ENCODE results near the gene YPEL2. TPM values are rescaled to one million over a fixed set of nuclear protein-coding genes. Genes with fewer than 3 reads are reported as not detected.

Gene YPEL2
- total and polyA plus RNA-seq, 7 experiments from 2014 or later, result 10.6 to 52.0 (median 38.4) TPM

DNA sequence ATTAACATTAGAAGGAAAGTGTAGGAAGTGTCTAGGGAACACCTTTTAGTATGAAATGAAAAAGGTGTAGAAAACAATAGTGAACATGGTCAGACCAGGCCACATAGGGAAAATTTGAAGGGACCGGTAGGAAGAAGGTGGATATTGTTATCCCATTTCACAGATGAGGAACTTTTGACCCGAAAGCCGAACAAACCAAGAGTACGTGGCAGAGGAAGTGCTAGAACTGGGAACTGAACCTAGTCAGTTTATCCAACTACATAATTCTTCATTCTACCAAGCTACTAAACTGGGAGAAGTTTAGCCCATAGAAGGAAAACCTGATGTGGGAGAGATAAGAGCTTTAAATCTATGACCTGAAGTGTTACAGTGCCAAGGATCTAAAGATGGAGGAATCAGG, 43.2 kb downstream of the YPEL2 start:
- Mint-ChIP-seq H3K27ac (peak overlapping the region; percentile 60 to 92 (median 86)), H3K4me1 (peaks cover 51 to 87% (median 74%) of the 10 kb centered on the region in 7 donors), H3K4me3 (peak overlapping the region in 8 of 10 donors; percentile 51 to 85 (median 68)), H3K36me3 (peaks cover 0 to 19% (median 5%) of the 10 kb centered on the region in 5 donors), H3K9me3 (peaks cover 0 to 4% (median 0%) of the 10 kb centered on the region in 11 donors), H3K27me3 (no peaks in the 10 kb centered on the region)
- Histone ChIP-seq H3K9me3 (ENCODE audit: control insufficient read depth in 2 of 3, low read length in 3 of 3) (no peaks in the 10 kb centered on the region), H3K27me3 (ENCODE audit: control insufficient read depth in 2 of 2, insufficient read depth in 2 of 2, low read length in 2 of 2) (no peaks in the 10 kb centered on the region), H3K4me3 (ENCODE audit: low read length) (no peak overlapping the region), H3K27ac (ENCODE audit: low read depth, low read length) (no peak overlapping the region), H3K4me1 (ENCODE audit: control insufficient read depth in 2 of 2, insufficient read depth in 2 of 2, low read length in 2 of 2) (peaks cover 0 to 49% of the 10 kb centered on the region in 2 donors), H3K36me3 (ENCODE audit: control insufficient read depth in 2 of 3, insufficient read depth in 3 of 3, low read length in 3 of 3) (no peaks in the 10 kb centered on the region)
- ChIA-PET CTCF (interaction anchor here (1.3 to 1.6 kb wide), 2 partner anchors 8 to 64 kb away, joined by 4 read pairs; no protein-coding TSS in a partner anchor), POLR2A (interaction anchor here (1.4 to 2.1 kb wide), 5 partner anchors 10 to 45 kb away, joined by 4 to 17 read pairs (median 6); no protein-coding TSS in a partner anchor)
- intact Hi-C loops (cut with micrococcal nuclease), result loop anchor here in 1 of 2 donors (2.0 kb wide), 1 partner anchor 14 kb away; no protein-coding TSS in a partner anchor
- ATAC-seq, result no peak
- DNase-seq, result no peak

DNA sequence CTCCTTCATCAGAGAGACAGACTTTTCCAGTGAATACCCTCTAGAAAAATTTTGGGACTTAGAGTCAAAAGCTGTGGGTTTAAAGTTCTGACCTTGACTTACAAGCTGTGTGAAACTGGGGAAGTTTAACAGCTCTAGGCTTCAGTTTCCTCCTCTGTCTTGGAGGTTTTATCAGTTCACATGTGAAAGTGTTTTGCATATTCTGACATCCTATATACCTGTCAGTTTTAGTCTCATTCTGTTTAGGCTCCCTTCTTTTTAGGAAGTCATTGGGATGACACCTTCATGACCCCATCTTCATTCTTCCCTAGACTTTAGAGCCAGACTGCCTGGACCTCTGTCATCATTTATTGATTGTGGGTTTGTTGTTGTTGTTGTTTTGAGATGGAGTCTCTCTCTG, 44.4 kb downstream of the YPEL2 start:
- Mint-ChIP-seq H3K36me3 (peaks cover 0 to 17% (median 7%) of the 10 kb centered on the region in 5 donors), H3K27me3 (no peaks in the 10 kb centered on the region), H3K4me1 (peaks cover 46 to 85% (median 75%) of the 10 kb centered on the region in 7 donors), H3K27ac (peak overlapping the region in 4 of 9 donors; percentile 6 to 91 (median 82)), H3K9me3 (peaks cover 0 to 4% (median 0%) of the 10 kb centered on the region in 11 donors), H3K4me3 (no peak overlapping the region)
- H3K4me3 ChIP-seq (ENCODE audit: low read length), result no peak overlapping the region
- no peaks in the 10 kb centered on the region for H3K9me3 ChIP-seq (ENCODE audit: control insufficient read depth in 2 of 3, low read length in 3 of 3)
- DNase-seq (no peak), ATAC-seq (no peak)
- H3K27me3 ChIP-seq (ENCODE audit: control insufficient read depth in 2 of 2, insufficient read depth in 2 of 2, low read length in 2 of 2), result no peaks in the 10 kb centered on the region
- ChIA-PET CTCF (no interaction called here), POLR2A (interaction anchor here (1.1 to 2.0 kb wide), 6 partner anchors 9 to 46 kb away, joined by 4 to 9 read pairs (median 6); no protein-coding TSS in a partner anchor)
- no peaks in the 10 kb centered on the region for H3K36me3 ChIP-seq (ENCODE audit: control insufficient read depth in 2 of 3, insufficient read depth in 3 of 3, low read length in 3 of 3)
- H3K27ac ChIP-seq (ENCODE audit: low read depth, low read length), result no peak overlapping the region
- H3K4me1 ChIP-seq (ENCODE audit: control insufficient read depth in 2 of 2, insufficient read depth in 2 of 2, low read length in 2 of 2), result peaks cover 0 to 53% of the 10 kb centered on the region in 2 donors
- intact Hi-C loops (cut with micrococcal nuclease), result loop anchor here in 1 of 2 donors (2.0 kb wide), 1 partner anchor 15 kb away; no protein-coding TSS in a partner anchor

DNA sequence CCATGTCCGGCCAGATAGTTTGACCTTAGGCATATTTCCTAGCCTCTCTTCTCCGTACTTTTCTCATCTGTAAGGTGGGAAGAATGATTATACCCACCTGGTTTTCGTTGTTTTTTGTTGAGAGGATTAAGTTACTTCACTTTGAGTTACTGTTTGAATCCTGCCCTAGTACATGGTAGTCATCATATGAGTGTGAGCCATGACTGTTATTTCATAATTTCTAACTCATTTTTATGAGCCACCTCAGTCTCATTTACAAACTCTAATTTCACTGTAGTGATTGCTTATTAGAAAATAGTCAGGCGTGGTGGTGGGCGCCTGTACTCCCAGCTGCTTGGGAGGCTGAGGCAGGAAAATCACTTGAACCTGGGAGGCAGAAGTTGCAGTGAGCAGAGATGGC, 45.1 kb downstream of the YPEL2 start:
- Histone ChIP-seq H3K4me3 (ENCODE audit: low read length) (no peak overlapping the region), H3K4me1 (ENCODE audit: control insufficient read depth in 2 of 2, insufficient read depth in 2 of 2, low read length in 2 of 2) (peaks cover 0 to 54% of the 10 kb centered on the region in 2 donors), H3K36me3 (ENCODE audit: control insufficient read depth in 2 of 3, insufficient read depth in 3 of 3, low read length in 3 of 3) (no peaks in the 10 kb centered on the region), H3K27ac (ENCODE audit: low read depth, low read length) (no peak overlapping the region), H3K27me3 (ENCODE audit: control insufficient read depth in 2 of 2, insufficient read depth in 2 of 2, low read length in 2 of 2) (no peaks in the 10 kb centered on the region), H3K9me3 (ENCODE audit: control insufficient read depth in 2 of 3, low read length in 3 of 3) (no peaks in the 10 kb centered on the region)
- ATAC-seq (no peak), DNase-seq (no peak)
- Mint-ChIP-seq H3K27ac (peak overlapping the region in 1 of 9 donors; percentile 22), H3K27me3 (no peaks in the 10 kb centered on the region), H3K9me3 (peaks cover 0 to 4% (median 0%) of the 10 kb centered on the region in 11 donors), H3K4me1 (peaks cover 42 to 85% (median 76%) of the 10 kb centered on the region in 7 donors), H3K36me3 (peaks cover 0 to 17% (median 7%) of the 10 kb centered on the region in 5 donors), H3K4me3 (peak overlapping the region in 1 of 10 donors; percentile 17)
- ChIA-PET POLR2A (interaction anchor here (1.1 to 1.8 kb wide), 2 partner anchors 16 to 47 kb away, joined by 4 to 6 read pairs; no protein-coding TSS in a partner anchor), CTCF (interaction anchor here (1.3 kb wide), 1 partner anchor 47 kb away, joined by 8 read pairs; no protein-coding TSS in a partner anchor)
- intact Hi-C loops (cut with micrococcal nuclease), result no loop called here

DNA sequence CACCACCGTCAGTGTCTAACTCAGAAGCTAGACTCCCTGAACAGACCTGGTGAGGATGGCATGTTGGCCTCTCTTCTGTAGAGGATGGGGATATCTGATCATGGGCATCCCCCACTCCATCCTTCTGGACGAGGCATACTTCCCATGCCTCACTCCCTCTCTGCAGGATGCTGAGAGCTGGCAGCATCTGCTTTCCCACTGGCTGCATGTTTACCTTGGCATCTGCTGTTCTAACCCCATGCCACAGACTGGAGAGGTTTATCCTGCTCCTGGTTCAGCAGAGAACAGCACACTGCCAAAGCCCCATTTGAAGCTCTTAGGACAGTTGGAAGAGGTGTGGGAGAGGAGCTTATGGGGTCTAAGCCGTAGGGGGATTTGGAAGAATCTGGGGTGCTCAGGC, 46.0 kb downstream of the YPEL2 start:
- H3K4me1 Mint-ChIP-seq, result peaks cover 33 to 83% (median 71%) of the 10 kb centered on the region in 7 donors
- H3K4me1 ChIP-seq (ENCODE audit: control insufficient read depth in 2 of 2, insufficient read depth in 2 of 2, low read length in 2 of 2), result peaks cover 0 to 45% of the 10 kb centered on the region in 2 donors
- peaks cover 0 to 4% (median 0%) of the 10 kb centered on the region in 11 donors for H3K9me3 Mint-ChIP-seq
- peak overlapping the region in 1 of 9 donors; percentile 25 for H3K27ac Mint-ChIP-seq
- H3K9me3 ChIP-seq (ENCODE audit: control insufficient read depth in 2 of 3, low read length in 3 of 3), result no peaks in the 10 kb centered on the region
- no peaks in the 10 kb centered on the region for H3K36me3 ChIP-seq (ENCODE audit: control insufficient read depth in 2 of 3, insufficient read depth in 3 of 3, low read length in 3 of 3)
- POLR2A ChIA-PET, result interaction anchor here (0.5 to 1.4 kb wide), 3 partner anchors 8 to 45 kb away, joined by 3 to 5 read pairs (median 4); no protein-coding TSS in a partner anchor
- H3K4me3 ChIP-seq (ENCODE audit: low read length), result no peak overlapping the region
- DNase-seq, result no peak
- no peak overlapping the region for H3K27ac ChIP-seq (ENCODE audit: low read depth, low read length)
- no peaks in the 10 kb centered on the region for H3K27me3 ChIP-seq (ENCODE audit: control insufficient read depth in 2 of 2, insufficient read depth in 2 of 2, low read length in 2 of 2)
- H3K36me3 Mint-ChIP-seq, result peaks cover 0 to 16% (median 7%) of the 10 kb centered on the region in 5 donors
- CTCF ChIA-PET, result interaction anchor here (1.3 kb wide), 1 partner anchor 48 kb away, joined by 8 read pairs; no protein-coding TSS in a partner anchor
- H3K4me3 Mint-ChIP-seq, result no peak overlapping the region
- H3K27me3 Mint-ChIP-seq, result no peaks in the 10 kb centered on the region
- ATAC-seq, result no peak
- intact Hi-C loops (cut with micrococcal nuclease), result no loop called here

DNA sequence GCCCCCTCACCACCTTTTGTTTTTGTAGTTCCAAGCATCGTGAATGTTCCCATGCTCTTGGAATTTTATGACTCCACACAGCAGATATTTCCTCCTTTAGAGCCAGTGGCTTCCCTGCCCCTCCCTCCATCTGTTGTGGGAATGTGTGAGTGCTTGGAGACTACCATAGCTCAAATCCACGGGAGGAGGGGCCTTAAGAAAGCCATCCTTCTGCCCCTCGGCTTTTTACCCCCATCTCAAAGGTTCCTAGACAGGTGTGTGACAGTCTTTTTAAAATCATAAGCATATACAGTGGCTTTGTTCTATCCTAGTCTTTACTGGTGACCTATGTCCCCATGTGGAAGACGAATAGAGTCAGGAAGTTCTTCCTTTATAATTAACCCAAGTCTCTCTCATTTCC, 47.2 kb downstream of the YPEL2 start:
- no peak overlapping the region for H3K27ac Mint-ChIP-seq
- ATAC-seq (no peak), DNase-seq (no peak)
- ChIA-PET POLR2A (interaction anchor here (0.7 to 1.8 kb wide), 2 partner anchors 9 to 16 kb away, joined by 4 to 8 read pairs; no protein-coding TSS in a partner anchor), CTCF (no interaction called here)
- H3K4me1 ChIP-seq (ENCODE audit: control insufficient read depth in 2 of 2, insufficient read depth in 2 of 2, low read length in 2 of 2), result peaks cover 0 to 33% of the 10 kb centered on the region in 2 donors
- H3K27me3 Mint-ChIP-seq, result no peaks in the 10 kb centered on the region
- peaks cover 20 to 72% (median 60%) of the 10 kb centered on the region in 7 donors for H3K4me1 Mint-ChIP-seq
- no peaks in the 10 kb centered on the region for H3K36me3 ChIP-seq (ENCODE audit: control insufficient read depth in 2 of 3, insufficient read depth in 3 of 3, low read length in 3 of 3)
- H3K27me3 ChIP-seq (ENCODE audit: control insufficient read depth in 2 of 2, insufficient read depth in 2 of 2, low read length in 2 of 2), result no peaks in the 10 kb centered on the region
- H3K9me3 ChIP-seq (ENCODE audit: control insufficient read depth in 2 of 3, low read length in 3 of 3), result no peaks in the 10 kb centered on the region
- no peak overlapping the region for H3K4me3 ChIP-seq (ENCODE audit: low read length)
- no peak overlapping the region for H3K27ac ChIP-seq (ENCODE audit: low read depth, low read length)
- intact Hi-C loops (cut with micrococcal nuclease), result no loop called here
- H3K9me3 Mint-ChIP-seq, result peaks cover 0 to 4% (median 0%) of the 10 kb centered on the region in 11 donors
- peaks cover 0 to 11% (median 7%) of the 10 kb centered on the region in 5 donors for H3K36me3 Mint-ChIP-seq
- H3K4me3 Mint-ChIP-seq, result no peak overlapping the region

DNA sequence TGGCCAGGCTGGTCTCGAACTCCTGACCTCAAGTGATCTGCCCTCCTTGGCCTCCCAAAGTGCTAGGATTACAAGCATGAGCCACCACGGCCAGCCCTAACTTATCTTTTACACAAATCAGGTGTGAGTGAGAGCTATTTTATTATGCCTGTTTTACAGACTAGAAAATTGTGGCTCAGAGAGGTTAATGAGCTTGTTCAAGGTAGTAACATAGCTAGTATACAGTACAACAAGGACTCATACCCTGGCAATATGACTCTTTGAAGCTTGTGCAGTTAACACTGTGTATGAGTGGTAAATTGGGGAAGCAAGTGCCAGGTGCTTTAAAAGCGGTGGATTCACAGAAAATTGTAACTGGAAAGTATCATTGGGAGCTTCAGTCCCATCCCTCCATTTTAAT, 49.0 kb downstream of the YPEL2 start:
- POLR2A ChIA-PET, result interaction anchor here (0.6 to 2.6 kb wide), 6 partner anchors 9 to 57 kb away, joined by 3 to 9 read pairs (median 6); no protein-coding TSS in a partner anchor
- no peak for ATAC-seq
- intact Hi-C loops (cut with micrococcal nuclease), result no loop called here

More for the DNA sequence above, 49.0 kb downstream of the YPEL2 start:
- H3K27me3 Mint-ChIP-seq, result no peaks in the 10 kb centered on the region
- no peak overlapping the region for H3K27ac ChIP-seq (ENCODE audit: low read depth, low read length)
- no peaks in the 10 kb centered on the region for H3K9me3 Mint-ChIP-seq
- H3K36me3 Mint-ChIP-seq, result peaks cover 0 to 7% (median 5%) of the 10 kb centered on the region in 5 donors
- CTCF ChIA-PET, result interaction anchor here (0.5 to 1.6 kb wide), 4 partner anchors 16 to 69 kb away, joined by 3 read pairs; no protein-coding TSS in a partner anchor
- peak overlapping the region in 1 of 10 donors; percentile 24 for H3K4me3 Mint-ChIP-seq
- no peak overlapping the region for H3K4me3 ChIP-seq (ENCODE audit: low read length)
- H3K27ac Mint-ChIP-seq, result peak overlapping the region in 3 of 9 donors; percentile 13 to 67 (median 47)
- no peaks in the 10 kb centered on the region for H3K9me3 ChIP-seq (ENCODE audit: control insufficient read depth in 2 of 3, low read length in 3 of 3)
- no peaks in the 10 kb centered on the region for H3K36me3 ChIP-seq (ENCODE audit: control insufficient read depth in 2 of 3, insufficient read depth in 3 of 3, low read length in 3 of 3)
- H3K27me3 ChIP-seq (ENCODE audit: control insufficient read depth in 2 of 2, insufficient read depth in 2 of 2, low read length in 2 of 2), result no peaks in the 10 kb centered on the region
- H3K4me1 Mint-ChIP-seq, result peaks cover 13 to 68% (median 49%) of the 10 kb centered on the region in 7 donors
- no peak for DNase-seq
- peaks cover 0 to 16% of the 10 kb centered on the region in 2 donors for H3K4me1 ChIP-seq (ENCODE audit: control insufficient read depth in 2 of 2, insufficient read depth in 2 of 2, low read length in 2 of 2)
